H9 (cell line): ENCODE results near the gene KRTAP1-5. TPM values are rescaled to one million over a fixed set of nuclear protein-coding genes. Genes with fewer than 3 reads are reported as not detected.

Experiments
- DNase-seq: peaks from one replicate; pipeline ENCODE4 v3.0.0-alpha.2; 2017
- H2AFZ ChIP-seq: one replicate; pipeline ENCODE4 v1.6.1; 2013; ENCODE audit warnings: mild to moderate bottlenecking, low read length, control low read depth, moderate library complexity
- H2AK5ac ChIP-seq: 2 replicates; pipeline ENCODE4 v1.6.1; 2013; ENCODE audit warnings: low read length, control low read depth, mixed read lengths; ENCODE audit not compliant: insufficient read length
- H2BK120ac ChIP-seq: one replicate; pipeline ENCODE4 v1.6.1; 2013; ENCODE audit warnings: low read depth, mild to moderate bottlenecking, low read length, control low read depth, inconsistent platforms; ENCODE audit not compliant: poor library complexity, severe bottlenecking
- H2BK12ac ChIP-seq: 2 replicates; pipeline ENCODE4 v1.6.1; 2013; ENCODE audit warnings: low read length, control low read depth, mixed read lengths, low read depth; ENCODE audit not compliant: insufficient read length
- H2BK15ac ChIP-seq: 2 replicates; pipeline ENCODE4 v1.6.1; 2013; ENCODE audit warnings: low read depth, low read length, control low read depth
- H2BK20ac ChIP-seq: one replicate; pipeline ENCODE4 v1.6.1; 2013; ENCODE audit warnings: low read depth, mild to moderate bottlenecking, low read length, control low read depth, inconsistent platforms; ENCODE audit not compliant: poor library complexity, severe bottlenecking
- H2BK5ac ChIP-seq: 2 replicates; pipeline ENCODE4 v1.6.1; 2013; ENCODE audit warnings: low read length, control low read depth, mixed read lengths; ENCODE audit not compliant: insufficient read length
- H3K14ac ChIP-seq: 2 replicates; pipeline ENCODE4 v1.6.1; 2013; ENCODE audit warnings: low read length, control low read depth; ENCODE audit not compliant: insufficient read depth
- H3K18ac ChIP-seq: 2 replicates; pipeline ENCODE4 v1.6.1; 2013; ENCODE audit warnings: low read depth, mild to moderate bottlenecking, mixed read lengths, low read length, control low read depth; ENCODE audit not compliant: insufficient read length
- H3K23ac ChIP-seq: 2 replicates; pipeline ENCODE4 v1.6.1; 2013; ENCODE audit warnings: low read length, control low read depth, mixed read lengths, low read depth; ENCODE audit not compliant: insufficient read length
- H3K23me2 ChIP-seq: 2 replicates; pipeline ENCODE4 v1.6.1; 2013; ENCODE audit warnings: low read depth, mild to moderate bottlenecking, mixed read lengths, low read length, control low read depth; ENCODE audit not compliant: insufficient read length, poor library complexity, severe bottlenecking
- H3K27ac ChIP-seq: 2 replicates; pipeline ENCODE4 v1.5.1; 2013; ENCODE audit warnings: low read length, control low read depth, mixed read lengths, low read depth; ENCODE audit not compliant: insufficient read length
- H3K27me3 ChIP-seq: 2 replicates; pipeline ENCODE4 v1.6.1; 2013; ENCODE audit warnings: low read length, control low read depth, inconsistent platforms; ENCODE audit not compliant: insufficient read depth
- H3K4ac ChIP-seq: 2 replicates; pipeline ENCODE4 v1.6.1; 2013; ENCODE audit warnings: low read depth, mild to moderate bottlenecking, control low read depth, inconsistent platforms, low read length, moderate library complexity
- H3K4me1 ChIP-seq: 2 replicates; pipeline ENCODE4 v1.6.1; 2013; ENCODE audit warnings: low read length, control low read depth, inconsistent platforms; ENCODE audit not compliant: insufficient read depth
- H3K4me2 ChIP-seq: 2 replicates; pipeline ENCODE4 v1.6.1; 2013; ENCODE audit warnings: low read length, control low read depth, mixed read lengths; ENCODE audit not compliant: insufficient read length, insufficient read depth
- H3K56ac ChIP-seq: 2 replicates; pipeline ENCODE4 v1.6.1; 2013; ENCODE audit warnings: low read depth, mild to moderate bottlenecking, mixed read lengths, low read length, control low read depth; ENCODE audit not compliant: insufficient read length
- H3K79me1 ChIP-seq: 2 replicates; pipeline ENCODE4 v1.6.1; 2013; ENCODE audit warnings: low read depth, mild to moderate bottlenecking, moderate library complexity, low read length, control low read depth, inconsistent platforms; ENCODE audit not compliant: insufficient read depth, poor library complexity, severe bottlenecking
- H3K79me2 ChIP-seq: 2 replicates; pipeline ENCODE4 v1.6.1; 2013; ENCODE audit warnings: low read length, control low read depth, inconsistent platforms; ENCODE audit not compliant: insufficient read depth
- H3K9ac ChIP-seq: 2 replicates; pipeline ENCODE4 v1.6.1; 2013; ENCODE audit warnings: low read length, control low read depth, mixed read lengths; ENCODE audit not compliant: insufficient read length; ENCODE audit errors: extremely low read depth
- H3K9me3 ChIP-seq: one replicate; pipeline ENCODE4 v1.6.1; 2013; ENCODE audit warnings: low read depth, low read length, inconsistent platforms; ENCODE audit not compliant: control insufficient read depth
- H3T11ph ChIP-seq: one replicate; pipeline ENCODE4 v1.6.1; 2013; ENCODE audit warnings: mild to moderate bottlenecking, low read length, control low read depth, inconsistent platforms
- H4K20me1 ChIP-seq: one replicate; pipeline ENCODE4 v1.6.1; 2013; ENCODE audit not compliant: control insufficient read depth, insufficient read length, insufficient read depth
- H4K5ac ChIP-seq: 2 replicates; pipeline ENCODE4 v1.6.1; 2013; ENCODE audit warnings: low read depth, mild to moderate bottlenecking, mixed read lengths, low read length, control low read depth; ENCODE audit not compliant: insufficient read length
- H4K8ac ChIP-seq: replicated peaks from 2 replicates; pipeline ENCODE4 v1.6.1; 2013; ENCODE audit warnings: low read length, control low read depth, mixed read lengths, low read depth; ENCODE audit not compliant: insufficient read length
- H4K91ac ChIP-seq: 2 replicates; pipeline ENCODE4 v1.6.1; 2013; ENCODE audit warnings: low read depth, mild to moderate bottlenecking, moderate library complexity, mixed read lengths, low read length, control low read depth; ENCODE audit not compliant: insufficient read length
- H3K27ac Mint-ChIP-seq, 3 experiments: 2 replicates in 2 of 3; 3 replicates in 1 of 3; pipeline ENCODE4 v1.8.0; 2020 to 2021; ENCODE audit warnings: mixed read lengths in 3 of 3, mild to moderate bottlenecking in 1 of 3, moderate library complexity in 1 of 3
- H3K27me3 Mint-ChIP-seq: 2 replicates; pipeline ENCODE4 v1.8.0; 2021; ENCODE audit warnings: low read depth, mild to moderate bottlenecking, moderate library complexity, mixed read lengths
- H3K36me3 Mint-ChIP-seq, 3 experiments: 2 replicates in 2 of 3; 3 replicates in 1 of 3; pipeline ENCODE4 v1.8.0; 2020 to 2021; ENCODE audit warnings: low read depth in 3 of 3, mixed read lengths in 3 of 3; ENCODE audit not compliant: insufficient read depth in 1 of 3
- H3K4me1 Mint-ChIP-seq, 2 experiments: 2 replicates each; pipeline ENCODE4 v1.8.0; 2020; ENCODE audit warnings: mixed read lengths in 2 of 2
- H3K4me3 Mint-ChIP-seq, 2 experiments: 2 replicates in 1 of 2; 3 replicates in 1 of 2; pipeline ENCODE4 v1.8.0; 2020 to 2021; ENCODE audit warnings: mild to moderate bottlenecking in 2 of 2, mixed read lengths in 2 of 2, moderate library complexity in 1 of 2
- H3K9me3 Mint-ChIP-seq, 2 experiments: 2 replicates in 1 of 2; 3 replicates in 1 of 2; pipeline ENCODE4 v1.8.0; 2020; ENCODE audit warnings: mild to moderate bottlenecking in 2 of 2, mixed read lengths in 2 of 2, moderate library complexity in 1 of 2
- CTCF ChIP-seq: fragments of 200-600 bp; sonication (generic); conservative IDR thresholded peaks from 3 replicates; pipeline ENCODE4 v1.8.0; 2021; ENCODE audit warnings: antibody characterized with exemption, mild to moderate bottlenecking
- WGBS: extraction: QIAGEN DNeasy Blood & Tissue Kit; methylation state at CpG from one replicate; pipeline ENCODE4 v1.1.7; 2013; ENCODE audit warnings: missing lambda C conversion rate, low lambda C conversion rate, mixed read lengths; ENCODE audit not compliant: insufficient read length; ENCODE audit errors: extremely low coverage; 5-methylcytosine and 5-hydroxymethylcytosine counted together
- total RNA-seq: library from RNA; stranded (reverse); gene quantifications from 2 replicates; pipeline ENCODE4 v1.2.1, GENCODE V29; 2021

Gene KRTAP1-5
- total RNA-seq, 1 experiment from 2014 or later: not detected

GRCh38 chr17:41003926-41004325 lies 23.1 kb downstream of the KRTAP1-5 start:
- H3K9me3 ChIP-seq: no peaks in the 10 kb centered on the region
- no peak overlapping the region for H4K91ac ChIP-seq
- no peaks in the 10 kb centered on the region for H3K36me3 Mint-ChIP-seq
- H3K9ac ChIP-seq: no peak overlapping the region
- no peaks in the 10 kb centered on the region for H4K20me1 ChIP-seq
- H3K4me1 Mint-ChIP-seq: peaks cover 10 to 12% of the 10 kb centered on the region in 2 experiments
- 100% methylated on average over 1 of the region's 4 CpGs for WGBS
- no peak overlapping the region for H3K14ac ChIP-seq
- H2BK20ac ChIP-seq: no peak overlapping the region
- TF ChIP-seq CTCF: no peak
- no peak overlapping the region for H4K5ac ChIP-seq
- no peak overlapping the region for H2BK12ac ChIP-seq
- H2BK15ac ChIP-seq: no peak overlapping the region
- no peaks in the 10 kb centered on the region for H3K9me3 Mint-ChIP-seq
- H3T11ph ChIP-seq: no peak overlapping the region
- no peak overlapping the region for H3K56ac ChIP-seq
- no peak for DNase-seq
- no peak overlapping the region for H4K8ac ChIP-seq
- no peak overlapping the region for H3K18ac ChIP-seq
- no peak overlapping the region for H2AK5ac ChIP-seq
- H3K4me3 Mint-ChIP-seq: no peak overlapping the region
- no peak overlapping the region for H3K4me2 ChIP-seq
- no peaks in the 10 kb centered on the region for H3K27me3 ChIP-seq
- no peaks in the 10 kb centered on the region for H3K23me2 ChIP-seq
- H2BK5ac ChIP-seq: no peak overlapping the region
- peaks cover 3% of the 10 kb centered on the region; the same call in 1 of the 2 replicates for H3K4me1 ChIP-seq
- no peak overlapping the region for H3K4ac ChIP-seq
- no peak overlapping the region for H3K23ac ChIP-seq
- no peaks in the 10 kb centered on the region for H3K27me3 Mint-ChIP-seq
- no peak overlapping the region for H2BK120ac ChIP-seq
- H3K79me2 ChIP-seq: no peaks in the 10 kb centered on the region
- H3K27ac ChIP-seq: no peak overlapping the region
- no peaks in the 10 kb centered on the region for H3K79me1 ChIP-seq
- H3K27ac Mint-ChIP-seq: no peak overlapping the region
- no peak overlapping the region for H2AFZ ChIP-seq
